HG02840 (cell line): Measurements from ENCODE around the gene ZNF143.
"Not testable (repeated sequence)": the region's sequence is repeated elsewhere in the genome, so short reads cannot be mapped to it uniquely, and the experiment has no call there.

Experiments used
- ATAC-seq: cut with Tn5 transposase; IDR thresholded peaks from one replicate; pipeline ENCODE4 v1.9.1; 2021; ENCODE audit warnings: mild to moderate bottlenecking, moderate library complexity, moderate number of reproducible peaks; ENCODE audit not compliant: unreplicated experiment, low FRiP score

Gene ZNF143

DNA sequence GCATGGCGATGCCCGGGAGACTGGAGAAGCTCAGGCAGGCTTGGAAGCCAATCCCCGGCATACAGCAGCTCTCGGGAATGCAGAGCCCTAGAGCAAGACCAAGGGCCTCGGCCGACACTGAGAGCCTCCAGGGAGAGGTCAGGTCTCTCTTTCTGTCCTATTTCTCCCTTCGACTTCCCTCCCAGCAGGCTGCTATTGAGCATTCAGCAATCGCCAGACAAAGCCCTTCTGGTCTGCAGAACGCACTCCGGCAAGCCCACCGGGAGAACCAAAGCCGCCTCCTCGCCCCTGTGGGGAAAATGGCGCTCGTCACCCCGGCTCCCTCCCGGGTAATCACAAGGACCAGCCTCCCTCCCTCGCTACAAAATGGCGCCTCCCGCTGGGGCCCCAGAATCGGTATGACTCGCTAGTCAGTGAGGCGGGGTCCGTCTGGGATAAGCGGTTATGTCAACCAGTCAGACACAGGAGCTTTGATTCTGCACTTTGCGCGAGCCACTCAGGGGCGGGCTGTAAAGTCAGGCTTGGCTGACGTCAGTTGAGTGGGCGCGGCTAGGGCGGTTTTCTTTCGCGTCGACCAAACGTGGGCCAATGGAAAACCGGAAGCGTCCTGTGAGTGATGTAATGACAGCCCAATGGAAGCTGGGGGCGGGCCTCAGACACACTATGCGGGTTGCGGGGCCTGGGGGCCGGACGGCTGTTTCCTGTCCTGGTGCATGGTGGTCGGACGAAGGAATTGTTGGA is at the start of gene ZNF143:
ZNF143 (plus strand) TSS at position 691 of the 741 bp plus-strand sequence. CDS start 10,297 bp downstream, outside the sequence.
- peak; percentile 89 for ATAC-seq

GRCh38 chr11:9428706-9429105 is 32.1 kb upstream of the ZNF143 start:
- no peak for ATAC-seq

- no peak for ATAC-seq
Measured at GRCh38 chr11:9438611-9439010, 22.2 kb upstream of the ZNF143 start.

GRCh38 chr11:9446230-9446629 is 14.6 kb upstream of the ZNF143 start:
- no peak for ATAC-seq

- no peak for ATAC-seq
Measured at GRCh38 chr11:9448576-9449352, 12.0 kb upstream of the ZNF143 start.

DNA sequence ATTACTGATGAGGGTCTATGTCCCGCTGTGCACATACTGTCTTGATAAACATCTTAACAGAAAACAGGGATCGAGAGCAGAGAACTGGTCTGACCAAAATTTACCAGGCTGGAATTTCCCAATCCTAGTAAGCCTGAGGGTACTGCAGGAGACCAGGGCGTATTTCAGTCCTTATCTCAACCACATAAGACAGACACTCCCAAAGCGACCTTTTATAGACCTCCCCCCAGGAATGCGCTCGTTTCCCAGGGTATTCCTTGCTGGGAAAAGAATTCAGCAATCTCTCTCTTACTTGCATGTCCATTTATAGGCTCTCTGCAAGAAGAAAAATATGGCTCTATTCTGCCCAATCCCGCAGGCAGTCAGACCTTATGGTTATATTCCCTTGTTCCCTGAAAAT is 8.8 kb upstream of the ZNF143 start:
- not testable (repeated sequence) for ATAC-seq

GRCh38 chr11:9455722-9456121 is 5.1 kb upstream of the ZNF143 start:
- ATAC-seq: no peak

- no peak for ATAC-seq
Measured at GRCh38 chr11:9459667-9460321, 1.0 kb upstream of the ZNF143 start.

DNA sequence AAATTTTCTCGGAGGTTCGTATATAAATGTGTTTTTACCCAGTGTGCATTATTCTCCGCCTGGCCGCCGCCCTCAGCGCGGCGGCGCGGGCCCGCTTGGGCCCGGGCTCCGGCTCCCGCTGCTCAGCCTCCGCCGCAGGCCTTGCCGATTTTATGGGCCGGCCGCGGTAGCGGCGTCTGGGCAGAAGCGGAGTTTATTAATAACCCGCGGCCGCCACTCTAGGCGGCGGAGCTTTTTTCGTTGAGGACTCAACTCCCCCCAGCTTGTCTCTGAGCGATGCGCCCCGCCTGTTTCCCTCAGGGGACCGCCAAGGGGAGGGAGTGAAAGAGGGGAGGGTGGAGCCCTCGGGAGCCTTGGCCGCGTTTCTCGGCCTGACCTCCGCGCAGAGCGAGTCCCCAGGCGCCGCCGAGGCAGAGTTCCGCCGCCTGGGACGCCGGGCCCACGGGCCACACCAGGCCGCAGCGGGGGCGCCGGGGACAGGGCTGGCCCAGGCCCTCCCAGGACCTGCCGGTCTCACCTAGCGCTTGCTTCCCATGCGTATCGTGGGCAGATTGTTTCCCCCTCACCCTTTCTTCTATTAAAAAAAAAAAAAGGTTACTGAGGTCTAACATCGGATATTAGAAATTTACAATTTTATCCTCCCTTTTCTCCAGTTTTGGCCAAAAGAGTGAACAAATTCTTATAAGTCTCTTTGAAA is 399 bp downstream of the ZNF143 start:
- peak; percentile 44 for ATAC-seq

- ATAC-seq: no peak
Measured at GRCh38 chr11:9461760-9462134, 935 bp downstream of the ZNF143 start.

DNA sequence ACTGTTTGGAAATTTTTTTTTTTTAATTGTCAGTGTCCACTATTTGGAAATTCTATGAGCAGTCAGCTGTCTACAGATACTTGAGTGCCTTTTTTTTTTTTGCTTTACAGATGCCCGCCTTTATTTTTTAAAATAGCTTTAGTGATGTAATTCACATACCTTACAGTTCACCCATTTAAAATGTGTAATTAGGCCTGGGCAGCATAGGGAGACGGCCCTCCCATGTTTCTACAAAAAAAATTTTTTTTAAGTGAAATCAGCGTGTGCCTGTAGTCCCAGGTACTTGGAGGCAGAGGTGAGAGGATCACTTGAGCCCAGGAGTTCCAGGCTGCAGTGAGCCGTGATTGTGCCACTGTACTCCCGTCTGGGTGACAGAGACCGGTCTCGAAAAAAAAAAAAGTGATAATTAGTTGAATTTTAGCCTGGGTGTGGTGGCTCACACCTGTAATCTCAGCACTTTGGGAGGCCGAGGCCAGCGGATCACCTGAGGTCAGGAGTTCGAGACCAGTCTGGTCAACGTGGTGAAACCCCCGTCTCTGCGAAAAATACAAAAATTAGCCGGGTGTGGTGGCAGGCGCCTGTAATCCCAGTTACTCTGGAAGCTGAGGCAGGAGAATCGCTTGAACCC is 1.5 kb downstream of the ZNF143 start:
- ATAC-seq: no peak

DNA sequence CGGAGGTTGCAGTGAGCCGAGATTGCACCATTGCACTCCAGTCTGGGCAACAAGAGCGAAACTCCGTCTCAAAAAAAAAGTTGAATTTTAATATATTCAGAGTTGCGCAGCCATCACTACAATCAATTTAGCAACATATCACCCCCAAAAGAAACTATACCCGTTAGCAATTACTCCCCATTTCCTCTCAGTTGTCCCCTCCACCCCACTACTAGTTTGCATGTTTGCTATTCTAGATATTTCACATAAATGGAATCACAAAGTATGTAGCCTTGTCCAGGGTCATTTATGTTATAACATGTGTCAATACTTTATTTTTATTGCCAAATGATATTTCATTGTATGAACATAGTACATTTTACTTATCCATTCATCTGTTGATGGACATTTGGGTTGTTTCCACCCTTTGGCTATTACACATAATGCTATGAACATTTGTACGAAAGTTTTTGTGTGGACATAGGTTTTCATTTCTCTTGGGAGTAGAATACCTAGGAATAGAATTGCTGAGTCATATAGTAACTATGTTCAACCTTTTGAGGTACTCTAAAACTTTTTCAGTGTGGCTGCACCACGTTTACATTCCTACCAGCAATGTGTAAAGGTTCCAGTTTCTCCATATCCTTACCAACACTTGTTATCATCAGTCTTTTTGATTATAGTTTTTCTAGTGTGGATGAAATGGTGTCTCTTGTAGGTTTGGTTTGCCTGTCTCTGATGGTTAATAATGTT is 2.2 kb downstream of the ZNF143 start:
- no peak for ATAC-seq

GRCh38 chr11:9470765-9471164 is 10.0 kb downstream of the ZNF143 start:
- ATAC-seq: no peak

DNA sequence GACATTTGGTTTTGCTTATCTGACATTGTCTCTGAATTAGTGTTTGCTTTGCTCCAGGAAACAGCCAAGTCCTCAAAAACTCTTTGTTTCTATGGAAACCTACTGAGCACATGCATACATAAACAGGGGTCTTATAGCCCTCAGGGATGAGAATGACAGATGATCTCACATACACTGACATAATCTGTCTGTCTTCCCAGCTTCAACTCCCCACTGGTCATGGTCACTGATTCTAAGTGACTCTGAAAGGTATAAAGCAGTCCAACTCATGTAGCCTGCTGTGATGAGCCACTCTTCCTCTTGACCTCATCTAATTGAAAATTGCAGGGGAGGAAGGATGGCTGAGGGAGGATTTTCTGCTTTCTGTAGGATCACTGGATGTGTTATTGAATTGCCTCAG is 12.6 kb downstream of the ZNF143 start:
- no peak for ATAC-seq

DNA sequence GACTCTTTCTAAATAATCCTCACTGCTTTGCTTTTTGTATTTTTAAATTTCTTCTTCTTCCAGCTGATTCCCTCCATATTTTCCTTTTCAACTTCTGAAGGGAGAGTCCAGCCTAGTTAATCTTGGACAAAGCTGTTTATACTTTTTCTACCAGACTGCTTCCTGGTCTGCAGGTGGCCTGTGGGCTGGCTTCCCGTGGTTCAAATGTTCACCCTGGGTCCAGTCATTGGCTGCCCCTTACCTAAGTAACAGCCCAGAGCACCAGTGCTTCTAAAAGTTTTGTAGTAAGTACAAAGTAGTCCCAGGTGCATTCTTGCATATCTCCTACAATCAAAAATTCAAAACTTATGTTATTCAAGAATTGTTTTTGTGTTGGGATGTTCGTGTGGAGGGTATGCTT is 19.1 kb downstream of the ZNF143 start:
- no peak for ATAC-seq

DNA sequence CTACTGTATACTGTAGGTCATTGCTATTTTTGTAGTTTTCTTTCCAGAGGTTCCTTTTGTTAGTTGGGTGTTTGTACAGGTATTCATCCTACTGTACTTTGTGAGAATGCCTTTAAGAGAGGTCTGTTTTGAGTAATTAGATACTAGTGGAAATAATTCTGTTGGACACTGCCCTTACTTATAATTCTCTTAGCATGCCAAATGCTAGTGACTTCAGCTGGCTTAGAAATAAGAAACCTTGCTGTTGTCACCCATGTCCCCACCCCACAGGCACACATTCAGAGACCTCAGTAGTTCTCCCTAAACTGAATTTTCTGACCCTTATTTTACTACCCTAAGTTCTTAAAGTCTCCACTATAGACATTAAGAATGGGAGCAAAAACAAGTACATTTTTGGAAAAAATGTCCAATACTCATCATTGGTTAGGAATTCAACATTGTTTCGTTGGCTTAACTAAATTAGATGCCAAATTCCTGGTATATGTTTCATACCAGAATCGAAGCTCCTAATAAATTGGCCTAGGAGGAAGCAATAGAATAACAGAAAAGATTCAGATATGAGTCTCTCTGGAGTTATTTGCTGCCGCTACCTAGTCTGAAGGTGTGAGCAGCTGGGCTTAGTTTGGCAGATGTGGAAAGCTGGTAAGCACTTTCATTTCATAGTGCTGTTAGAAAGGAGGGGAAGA is 28.4 kb downstream of the ZNF143 start:
- no peak for ATAC-seq

- ATAC-seq: no peak
Measured at GRCh38 chr11:9490376-9490775, 29.6 kb downstream of the ZNF143 start.

DNA sequence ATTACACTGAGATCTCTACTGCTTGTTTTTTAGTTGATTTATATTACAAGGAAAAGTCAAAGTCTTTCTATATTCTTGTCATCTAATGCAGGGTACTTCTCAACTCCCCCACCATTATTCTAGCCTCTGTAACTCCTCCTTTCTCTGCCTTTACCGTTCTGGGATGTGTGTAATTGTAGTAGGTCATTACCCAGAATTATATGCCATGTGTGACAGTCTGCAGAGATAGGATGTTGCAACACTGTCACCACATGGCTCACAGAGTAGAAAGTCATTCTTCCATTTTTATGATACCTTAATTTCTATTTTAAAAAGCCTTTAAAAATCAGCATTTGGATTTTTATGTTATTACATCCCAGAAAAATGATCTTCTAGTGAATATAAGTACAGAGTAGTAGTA is 32.7 kb downstream of the ZNF143 start:
- no peak for ATAC-seq

GRCh38 chr11:9494316-9494715 is 33.5 kb downstream of the ZNF143 start:
- no peak for ATAC-seq
